GM20000 (cell line): ENCODE data around the gene ADARB2.

Experiments used
- DNase-seq: peaks from one replicate; pipeline ENCODE4 v3.0.0; 2012; ENCODE audit warnings: low spot score
- TF ChIP-seq, protein P1 (sequence below): IDR thresholded peaks from 2 replicates; pipeline ENCODE4 v1.5.1; 2012; ENCODE audit warnings: mild to moderate bottlenecking, control low read depth; ENCODE audit errors: extremely low read depth, missing control alignments

Gene ADARB2

DNA sequence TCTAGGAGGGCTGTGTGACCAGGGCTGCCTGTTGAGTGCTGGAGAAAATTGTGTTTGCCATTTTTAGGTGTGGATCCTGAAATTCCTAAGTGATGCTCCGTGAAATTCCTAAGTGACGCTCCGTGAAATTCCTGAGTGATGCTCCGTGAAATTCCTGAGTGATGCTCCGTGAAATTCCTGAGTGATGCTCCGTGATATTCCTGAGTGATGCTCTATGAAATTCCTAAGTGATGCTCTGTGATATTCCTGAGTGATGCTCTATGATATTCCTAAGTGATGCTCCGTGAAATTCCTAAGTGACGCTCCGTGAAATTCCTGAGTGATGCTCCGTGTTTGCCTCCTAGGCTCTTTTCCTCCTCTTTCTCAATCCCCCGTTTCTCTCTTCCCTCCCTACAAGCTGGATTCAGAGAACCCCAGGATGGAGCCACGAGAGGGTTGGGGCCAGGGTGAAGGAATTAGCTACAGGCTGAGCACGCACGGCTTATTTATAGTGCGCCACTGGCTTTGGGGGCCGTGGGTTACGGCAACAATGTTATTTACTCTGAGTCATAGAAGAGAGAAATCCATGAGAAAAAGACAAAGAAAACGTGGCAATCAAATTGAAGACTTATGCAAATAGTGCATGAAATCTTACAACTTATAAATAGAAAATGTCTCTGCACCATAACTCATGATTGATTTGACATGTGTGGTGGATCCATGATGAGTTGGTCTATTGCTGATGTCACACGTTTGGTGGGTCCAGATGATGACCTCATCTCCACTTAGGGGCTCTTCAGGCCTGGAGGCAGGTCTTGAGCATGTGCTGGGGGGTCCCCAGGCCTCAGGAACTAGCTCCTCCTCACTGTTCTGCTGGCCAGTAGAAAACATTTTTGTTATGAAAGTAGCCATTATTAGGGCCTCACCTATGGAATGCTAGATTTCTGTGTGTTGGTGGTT, 456.6 kb downstream of the ADARB2 start:
- no peak for DNase-seq
- TF ChIP-seq, protein P1, sequence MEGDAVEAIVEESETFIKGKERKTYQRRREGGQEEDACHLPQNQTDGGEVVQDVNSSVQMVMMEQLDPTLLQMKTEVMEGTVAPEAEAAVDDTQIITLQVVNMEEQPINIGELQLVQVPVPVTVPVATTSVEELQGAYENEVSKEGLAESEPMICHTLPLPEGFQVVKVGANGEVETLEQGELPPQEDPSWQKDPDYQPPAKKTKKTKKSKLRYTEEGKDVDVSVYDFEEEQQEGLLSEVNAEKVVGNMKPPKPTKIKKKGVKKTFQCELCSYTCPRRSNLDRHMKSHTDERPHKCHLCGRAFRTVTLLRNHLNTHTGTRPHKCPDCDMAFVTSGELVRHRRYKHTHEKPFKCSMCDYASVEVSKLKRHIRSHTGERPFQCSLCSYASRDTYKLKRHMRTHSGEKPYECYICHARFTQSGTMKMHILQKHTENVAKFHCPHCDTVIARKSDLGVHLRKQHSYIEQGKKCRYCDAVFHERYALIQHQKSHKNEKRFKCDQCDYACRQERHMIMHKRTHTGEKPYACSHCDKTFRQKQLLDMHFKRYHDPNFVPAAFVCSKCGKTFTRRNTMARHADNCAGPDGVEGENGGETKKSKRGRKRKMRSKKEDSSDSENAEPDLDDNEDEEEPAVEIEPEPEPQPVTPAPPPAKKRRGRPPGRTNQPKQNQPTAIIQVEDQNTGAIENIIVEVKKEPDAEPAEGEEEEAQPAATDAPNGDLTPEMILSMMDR: no peak

DNA sequence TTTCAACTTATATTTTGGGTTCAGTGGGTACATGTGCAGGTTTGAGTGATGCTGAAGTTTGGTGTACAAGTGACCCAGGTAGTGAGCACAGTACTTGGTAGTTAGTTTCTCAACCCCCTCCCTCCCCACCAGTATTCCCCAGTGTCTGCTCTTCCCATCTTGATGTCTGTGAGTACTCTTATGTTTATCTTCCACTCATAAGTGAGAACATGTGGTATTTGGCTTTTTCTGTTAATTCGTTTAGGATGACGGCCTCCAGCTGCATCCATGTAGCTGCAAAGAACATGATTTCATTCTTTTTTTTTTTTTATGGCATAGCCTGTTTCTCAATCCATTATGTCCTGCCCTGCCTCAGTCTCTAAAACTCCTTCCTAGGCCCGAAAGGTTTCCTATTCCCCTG, 459.0 kb downstream of the ADARB2 start:
- no peak for DNase-seq
- TF ChIP-seq, protein P1: no peak

DNA sequence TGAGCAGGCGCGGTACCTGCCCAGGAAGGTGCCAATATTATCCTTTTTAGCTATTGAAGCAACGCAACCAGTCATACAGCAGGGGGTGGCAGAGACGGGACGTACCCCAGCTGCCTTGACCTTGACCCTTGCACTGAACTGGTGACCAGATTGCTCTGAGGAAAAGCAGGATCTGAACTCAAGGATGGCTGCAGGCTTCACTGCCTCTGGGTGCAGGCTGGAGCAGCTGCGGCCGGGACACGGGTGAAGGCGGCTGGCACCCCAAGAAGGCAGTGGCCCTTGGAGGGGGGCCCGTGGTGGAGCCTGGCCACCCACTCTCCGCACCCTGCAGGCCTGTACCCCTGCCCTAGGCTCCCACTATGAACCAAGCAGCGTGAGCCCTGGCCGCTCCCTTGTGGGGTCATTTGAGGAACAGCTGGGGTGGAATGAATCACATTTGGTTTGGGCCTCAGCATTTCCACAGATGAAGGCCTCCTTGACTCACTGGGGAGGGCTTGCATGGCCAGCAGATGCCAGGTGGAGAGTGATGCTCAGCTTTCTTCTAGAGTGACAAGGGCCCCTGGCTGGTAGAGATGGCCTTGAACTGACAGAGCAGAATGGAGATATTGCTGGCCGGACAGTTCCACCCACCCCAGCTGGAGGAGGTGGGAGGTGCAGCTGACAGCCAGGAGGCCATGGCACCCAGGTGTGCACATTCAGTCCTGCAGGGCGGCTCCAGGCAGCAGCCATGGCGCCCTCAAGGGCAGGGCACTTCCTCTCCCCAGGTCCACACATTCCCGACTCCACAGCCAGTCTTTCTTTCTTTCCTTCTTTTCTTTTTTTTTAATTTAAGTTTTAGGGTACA, 462.4 kb downstream of the ADARB2 start:
- DNase-seq: no peak
- TF ChIP-seq, protein P1: no peak

DNA sequence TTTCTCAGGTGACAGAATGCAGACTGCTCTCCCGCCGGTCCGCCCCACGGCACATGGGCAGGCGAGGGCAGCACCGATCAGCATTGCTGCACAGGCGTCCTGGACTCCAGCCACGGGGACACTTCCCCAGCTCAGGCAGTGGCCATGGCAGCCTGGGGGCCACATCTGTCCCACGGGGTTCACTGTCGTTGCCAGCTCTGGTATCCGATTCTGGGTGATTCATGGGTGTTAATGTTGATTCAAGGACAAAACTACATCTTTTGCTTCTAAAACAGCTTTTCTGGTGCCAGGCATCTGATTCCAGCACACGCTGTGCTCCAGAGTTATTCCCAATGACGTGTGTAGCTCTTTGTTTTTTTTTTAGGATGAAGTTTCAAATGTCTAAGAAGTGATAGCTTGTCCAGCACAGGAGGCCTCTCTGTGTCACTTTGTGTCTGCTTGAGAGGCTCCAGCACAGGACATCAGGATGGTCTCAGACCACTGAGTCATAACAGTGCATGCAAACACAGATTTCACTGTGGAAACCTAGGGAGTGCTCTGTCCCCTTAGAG, 463.1 kb downstream of the ADARB2 start:
- TF ChIP-seq, protein P1: no peak
- DNase-seq: no peak

DNA sequence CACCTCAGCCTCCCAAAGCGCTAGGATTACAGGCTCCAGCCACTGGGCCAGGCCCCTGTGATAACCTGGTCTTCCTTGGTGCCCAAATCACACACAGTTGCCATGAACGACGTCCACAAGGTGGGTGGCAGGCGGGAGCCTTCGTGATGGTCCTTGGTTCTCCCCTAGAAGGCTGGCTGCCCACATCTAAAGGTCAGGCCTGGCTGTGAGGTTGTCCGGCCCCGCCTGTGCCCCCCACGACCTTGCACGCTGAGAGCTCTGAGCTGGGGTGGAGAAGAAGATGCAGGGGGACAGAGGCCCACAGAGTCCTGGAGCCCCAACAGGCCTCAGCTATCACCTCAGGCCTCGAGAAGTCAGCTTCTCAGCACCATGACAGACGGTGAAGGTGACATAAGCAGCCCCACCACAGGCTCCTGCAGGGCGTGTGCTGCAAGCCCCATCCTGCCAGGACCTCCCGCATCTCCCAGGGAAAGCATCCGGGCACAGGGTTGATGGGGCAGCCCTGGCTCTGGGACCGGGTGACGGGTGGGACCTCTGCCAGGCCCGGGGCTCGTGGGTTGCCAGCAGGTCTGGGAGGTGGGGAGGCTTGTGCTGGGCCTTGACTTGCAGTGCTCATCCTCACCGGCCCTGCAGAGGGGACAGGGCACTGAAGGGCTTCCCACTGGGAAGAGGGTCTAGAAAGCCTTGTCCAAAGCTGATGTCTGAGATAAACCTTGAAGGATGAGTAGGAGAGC, 463.8 kb downstream of the ADARB2 start:
- TF ChIP-seq, protein P1: no peak
- no peak for DNase-seq

DNA sequence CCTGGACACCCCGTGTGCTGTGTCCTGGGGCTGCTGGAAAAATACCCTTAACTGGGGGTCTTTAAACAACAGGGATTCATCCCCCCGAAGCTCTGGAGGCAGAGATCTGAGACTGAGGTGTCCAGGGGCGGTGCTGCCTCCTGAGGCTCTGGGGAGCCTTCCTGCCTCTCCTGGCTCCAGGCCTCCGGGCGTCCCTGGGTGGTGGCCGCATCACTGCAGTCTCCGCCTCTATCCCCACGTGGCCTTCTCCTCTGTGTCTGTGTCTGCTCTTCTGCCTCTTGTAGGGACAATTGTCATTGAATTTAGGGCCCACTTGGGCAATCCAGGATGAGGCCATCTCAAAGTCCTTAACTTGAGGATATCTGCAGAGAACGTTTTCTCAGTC, 464.6 kb downstream of the ADARB2 start:
- DNase-seq: no peak
- TF ChIP-seq, protein P1: no peak
